Amygdala (tissue), 56 donors: ENCODE measurements around the gene SLC22A1.
"Not testable (repeated sequence)": the region's sequence is repeated elsewhere in the genome, so short reads cannot be mapped to it uniquely, and the experiment has no call there.

Experiments used
- DNase-seq, 56 donors: peaks; one replicate each; lab custom pipeline; 2025; lab: John Stamatoyannopoulos, UW

Gene SLC22A1

DNA sequence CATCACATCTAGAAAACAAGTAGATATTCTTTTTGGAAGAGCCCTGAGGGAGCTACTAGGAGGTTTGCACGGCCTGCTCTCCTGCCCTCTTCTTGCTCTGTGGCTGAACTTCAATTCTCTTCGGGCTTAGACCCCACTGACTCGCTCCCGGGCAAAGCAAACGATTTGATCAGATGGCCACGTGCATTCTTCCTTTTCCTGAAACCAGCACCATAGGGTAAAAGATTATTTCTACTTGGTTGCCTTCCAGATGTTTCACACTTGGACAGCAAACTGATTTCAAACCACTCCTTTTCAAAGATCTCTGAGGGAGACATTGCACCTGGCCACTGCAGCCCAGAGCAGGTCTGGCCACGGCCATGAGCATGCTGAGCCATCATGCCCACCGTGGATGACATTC lies at the start of gene SLC22A1:
TSS of gene SLC22A1 (plus strand) at position 258 of the 400 bp plus-strand sequence. CDS start at position 379, 121 bp downstream.
- DNase-seq = no peak

DNA sequence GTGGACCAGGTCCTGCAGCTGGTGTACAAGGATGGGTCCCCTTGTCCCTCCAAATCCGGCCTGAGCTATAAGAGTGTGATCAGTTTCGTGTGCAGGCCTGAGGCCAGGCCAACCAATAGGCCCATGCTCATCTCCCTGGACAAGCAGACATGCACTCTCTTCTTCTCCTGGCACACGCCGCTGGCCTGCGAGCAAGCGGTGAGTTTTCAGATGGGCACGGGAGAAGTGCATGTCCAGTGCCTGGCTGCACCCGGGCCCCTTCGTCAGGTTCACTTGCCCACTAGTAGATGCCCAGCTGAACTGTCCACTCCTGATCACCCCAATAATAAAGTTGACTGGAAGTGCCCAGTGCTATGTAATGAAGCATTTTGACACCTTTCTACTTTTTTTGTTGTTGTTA lies 48.3 kb upstream of the SLC22A1 start:
- DNase-seq = no peak

DNA sequence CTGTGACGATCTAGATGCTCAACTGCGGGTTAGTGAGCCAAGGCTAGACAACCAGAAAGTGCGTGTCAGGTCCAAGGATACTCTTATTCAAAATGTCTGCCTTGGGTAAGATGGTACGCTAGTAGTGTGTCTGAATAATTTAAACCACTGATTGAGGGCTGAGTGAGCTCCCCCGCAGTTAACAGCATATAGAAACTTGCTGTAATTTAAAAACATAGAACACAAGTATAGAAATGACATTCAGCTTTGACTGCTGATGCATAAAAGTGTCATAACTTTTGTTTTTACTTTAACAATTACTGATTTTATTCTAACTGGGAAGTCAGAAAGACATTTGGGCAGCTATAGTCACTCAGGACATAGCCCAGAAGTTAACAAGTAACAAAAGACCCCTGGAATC lies 45.6 kb upstream of the SLC22A1 start:
- no peak for DNase-seq

DNA sequence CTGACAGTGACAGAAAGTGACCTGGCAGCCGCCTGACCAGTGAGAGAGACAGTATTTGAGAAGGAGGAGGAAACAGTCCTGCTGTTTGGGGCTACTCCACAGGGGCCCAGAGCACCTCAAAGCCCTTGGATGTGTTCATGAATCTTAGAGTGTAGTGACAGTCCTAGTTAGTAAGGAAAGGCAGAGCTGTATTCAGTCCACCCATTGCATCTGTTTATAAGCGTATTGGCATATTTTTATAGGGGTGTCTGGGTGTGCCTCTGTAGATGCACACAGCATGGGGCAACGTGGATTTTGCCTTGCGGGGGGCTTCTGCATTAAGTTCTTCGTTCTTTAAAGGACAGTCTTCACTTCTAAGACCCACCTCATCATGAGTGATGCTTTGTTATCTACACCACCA lies 44.6 kb upstream of the SLC22A1 start:
- DNase-seq = no peak

DNA sequence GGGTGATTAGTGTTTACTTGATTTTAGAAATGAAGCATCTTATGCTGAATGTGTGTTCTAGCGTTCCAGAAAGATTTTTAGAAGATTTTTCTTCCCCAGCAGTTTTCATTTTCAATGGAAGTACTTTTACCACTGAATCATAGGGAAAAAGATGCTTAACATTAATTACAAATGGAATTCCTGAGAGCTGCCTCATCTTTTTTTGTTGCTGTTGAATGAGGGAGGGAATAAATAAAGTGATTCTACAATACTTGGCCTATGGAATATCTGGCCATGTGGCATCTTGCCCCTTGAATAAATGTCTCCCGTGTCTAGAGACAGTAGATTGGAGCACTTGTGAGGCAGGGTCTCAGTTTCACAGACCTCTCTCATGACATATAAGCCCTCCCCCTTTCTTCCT lies 44.1 kb upstream of the SLC22A1 start:
- no peak for DNase-seq

DNA sequence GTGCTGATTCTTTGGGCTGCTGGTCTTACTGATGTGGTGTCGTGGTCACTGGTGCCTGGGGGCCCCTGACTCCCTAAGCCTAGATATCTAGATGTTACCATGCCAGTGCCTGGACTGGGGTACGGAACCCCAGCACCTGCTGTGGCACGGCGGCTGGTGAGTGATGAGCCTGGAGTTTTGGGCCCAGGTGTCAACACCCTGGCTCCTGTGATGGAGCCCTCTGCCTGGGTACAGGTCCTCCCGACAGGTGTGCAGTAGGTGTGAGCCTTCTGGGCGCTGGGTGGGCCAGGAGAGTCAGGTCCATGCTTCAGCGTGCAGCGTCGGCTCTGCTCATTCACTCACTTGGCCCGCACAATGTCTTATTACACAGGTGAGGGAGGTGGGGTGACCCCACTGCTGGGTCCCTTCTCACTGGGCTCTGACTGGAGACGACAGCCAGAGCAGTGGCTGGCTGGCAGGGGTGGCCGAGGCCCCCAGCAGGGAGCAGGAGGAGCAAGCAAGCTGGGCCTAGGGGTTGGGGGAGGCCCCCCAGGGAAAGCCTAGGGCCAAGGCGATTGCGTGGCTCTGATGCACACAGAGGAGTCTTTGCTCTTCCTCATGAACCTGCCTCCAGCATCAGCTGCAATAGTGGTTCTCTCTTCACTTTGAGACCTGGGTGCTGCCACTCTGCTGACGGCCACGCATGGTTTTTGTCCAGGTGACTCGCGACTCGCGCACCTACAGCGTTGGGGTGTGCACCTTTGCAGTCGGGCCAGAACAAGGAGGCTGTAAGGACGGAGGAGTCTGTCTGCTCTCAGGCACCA lies 42.5 kb upstream of the SLC22A1 start:
- DNase-seq = no peak

DNA sequence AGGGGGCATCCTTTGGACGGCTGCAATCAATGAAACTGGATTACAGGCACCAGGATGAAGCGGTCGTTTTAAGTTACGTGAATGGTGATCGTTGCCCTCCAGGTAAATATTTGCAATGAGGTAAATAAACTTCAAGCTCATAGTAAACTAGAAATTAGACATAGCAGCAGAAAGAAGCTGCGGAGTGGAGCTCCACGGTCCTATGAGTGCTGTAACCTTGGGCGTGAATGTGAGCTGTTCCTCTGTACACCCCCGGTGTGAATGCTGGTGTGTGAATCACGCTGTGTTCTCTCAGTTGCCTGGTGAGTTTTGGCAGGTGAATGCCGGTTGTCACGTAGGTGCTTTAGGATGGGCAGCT lies 42.0 kb upstream of the SLC22A1 start:
- DNase-seq = no peak

DNA sequence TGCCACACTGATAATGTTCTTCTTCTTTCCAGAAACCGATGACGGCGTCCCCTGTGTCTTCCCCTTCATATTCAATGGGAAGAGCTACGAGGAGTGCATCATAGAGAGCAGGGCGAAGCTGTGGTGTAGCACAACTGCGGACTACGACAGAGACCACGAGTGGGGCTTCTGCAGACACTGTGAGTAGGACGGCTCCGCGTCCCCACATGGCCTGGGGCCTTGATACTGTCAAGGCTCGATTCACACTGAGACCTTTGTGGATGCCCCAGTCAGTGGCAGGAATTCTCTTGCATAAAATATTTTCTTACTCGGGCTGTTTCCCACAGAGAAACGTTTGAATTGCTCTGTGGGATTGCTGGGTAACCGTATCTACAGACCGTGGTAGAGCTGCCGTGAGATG lies 41.5 kb upstream of the SLC22A1 start:
- no peak for DNase-seq

DNA sequence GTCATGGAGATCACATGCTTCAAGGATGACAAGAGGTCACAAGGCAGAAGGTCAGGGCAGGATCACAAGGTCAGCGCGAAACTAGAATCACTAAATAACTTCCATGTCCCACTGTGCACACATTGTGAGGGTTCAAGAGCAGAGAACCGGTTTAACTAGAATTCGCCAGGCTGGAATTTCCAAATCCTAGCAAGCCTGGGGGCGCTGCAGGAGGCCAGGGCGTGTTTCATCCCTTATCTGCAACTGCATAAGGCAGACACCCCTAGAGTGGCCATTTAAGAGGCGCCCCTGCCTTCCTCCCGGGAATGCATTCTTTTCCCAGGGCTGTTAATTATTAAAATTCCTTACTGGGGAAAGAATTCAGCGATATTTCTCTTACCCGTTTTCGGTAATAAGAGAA lies 40.2 kb upstream of the SLC22A1 start:
- DNase-seq = no peak

DNA sequence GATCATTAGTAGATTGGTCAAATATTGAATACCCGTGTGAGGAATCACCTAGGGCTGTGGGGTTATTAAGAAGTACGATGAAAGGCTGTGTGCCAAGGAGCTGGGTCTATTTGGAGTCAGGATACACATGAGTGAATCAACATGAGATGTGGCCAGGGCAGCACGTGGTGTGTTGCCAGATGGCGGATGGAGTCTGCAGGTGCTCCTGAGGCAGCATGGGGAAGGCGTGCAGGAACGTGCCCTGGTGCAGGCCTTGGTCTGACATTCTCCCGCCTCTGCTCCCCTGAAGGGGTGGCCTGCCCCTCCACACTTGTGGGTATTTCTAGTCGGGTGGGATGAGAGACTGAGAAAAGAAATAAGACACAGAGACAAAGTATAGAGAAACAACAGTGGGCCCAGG lies 39.0 kb upstream of the SLC22A1 start:
- DNase-seq = no peak

DNA sequence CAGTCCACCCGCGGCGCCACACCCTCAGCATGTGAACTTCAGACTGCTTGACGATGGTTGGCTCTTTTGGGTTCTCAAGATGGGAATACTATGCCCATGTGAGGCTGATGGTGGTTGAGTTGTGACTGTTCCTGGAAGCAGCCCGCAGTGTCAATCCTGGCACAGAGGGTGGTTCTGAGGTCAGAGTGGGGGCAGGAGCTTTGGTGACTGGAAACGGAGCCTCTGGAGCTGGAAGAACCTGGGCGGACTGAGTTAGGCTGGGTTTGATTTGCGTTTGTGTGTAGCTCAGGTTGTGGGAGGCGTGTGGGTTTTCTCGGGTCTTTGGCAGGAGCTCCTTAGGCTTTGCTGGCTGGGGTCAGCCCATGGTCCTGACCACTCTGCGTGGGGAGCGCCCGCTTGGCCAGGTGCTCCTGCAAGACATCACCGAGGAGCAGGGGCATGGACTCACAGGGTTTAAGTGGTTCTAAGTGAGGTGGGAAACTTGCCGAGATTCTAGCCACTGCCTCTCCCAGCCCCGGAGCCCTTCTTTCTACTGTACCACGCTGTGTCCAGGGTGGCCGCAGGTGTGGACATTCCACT lies 37.3 kb upstream of the SLC22A1 start:
- no peak for DNase-seq

DNA sequence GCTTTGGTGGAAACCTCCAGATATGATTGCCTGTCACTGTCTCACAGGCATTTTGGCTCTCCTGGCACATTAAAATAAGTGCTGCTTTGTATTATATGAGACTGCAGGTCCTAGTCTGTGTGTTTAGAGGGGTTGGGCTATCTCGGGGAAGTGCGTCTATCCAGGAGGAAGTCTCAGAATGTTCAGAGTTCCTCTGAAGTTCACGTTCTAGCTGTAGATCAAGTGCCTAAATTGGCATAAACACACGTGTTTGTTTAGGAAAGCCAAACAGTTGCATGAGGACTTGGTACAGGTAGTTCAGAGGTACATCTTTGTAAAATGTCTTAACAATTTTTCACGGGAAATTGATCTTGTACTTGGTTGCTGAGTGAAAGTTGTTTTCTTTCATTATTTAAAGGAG lies 36.4 kb upstream of the SLC22A1 start:
- no peak for DNase-seq

DNA sequence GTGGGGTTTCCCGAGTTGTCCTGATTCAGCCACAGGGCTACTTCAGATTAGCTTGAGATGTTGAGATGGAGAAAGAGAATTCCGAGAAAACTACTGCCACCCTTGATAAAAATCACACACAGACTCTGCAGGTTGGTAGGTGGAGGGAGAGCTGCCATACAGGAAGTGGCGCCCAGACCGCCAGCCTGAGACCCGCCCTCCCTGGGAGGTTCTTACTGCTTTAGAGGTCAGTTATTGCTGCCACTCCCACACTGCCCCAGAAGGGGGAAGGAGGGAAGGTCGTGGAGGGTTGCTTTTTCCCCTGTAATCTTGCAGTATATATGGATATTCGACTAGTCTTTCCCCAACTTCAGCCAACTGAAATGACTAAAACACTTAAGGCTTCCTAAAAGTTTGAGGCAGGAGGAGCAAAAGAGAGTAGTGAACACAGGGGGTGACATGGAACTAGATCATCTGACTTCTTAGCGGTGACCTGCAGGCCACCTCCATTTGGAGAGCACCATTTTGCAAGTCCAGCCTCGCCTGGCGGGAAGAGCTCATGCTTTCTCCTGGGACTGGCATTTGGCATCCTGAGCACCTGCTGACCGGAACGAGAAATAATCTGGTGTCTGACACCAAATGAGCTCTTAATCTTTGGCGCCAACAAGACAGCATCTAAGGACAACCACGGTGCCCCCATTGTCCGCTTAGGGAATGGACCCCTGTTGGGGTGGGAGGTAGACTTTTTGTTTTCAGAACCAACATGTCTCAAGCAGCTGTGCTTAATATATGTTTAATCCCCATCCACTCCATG lies 35.7 kb upstream of the SLC22A1 start:
- DNase-seq = no peak

DNA sequence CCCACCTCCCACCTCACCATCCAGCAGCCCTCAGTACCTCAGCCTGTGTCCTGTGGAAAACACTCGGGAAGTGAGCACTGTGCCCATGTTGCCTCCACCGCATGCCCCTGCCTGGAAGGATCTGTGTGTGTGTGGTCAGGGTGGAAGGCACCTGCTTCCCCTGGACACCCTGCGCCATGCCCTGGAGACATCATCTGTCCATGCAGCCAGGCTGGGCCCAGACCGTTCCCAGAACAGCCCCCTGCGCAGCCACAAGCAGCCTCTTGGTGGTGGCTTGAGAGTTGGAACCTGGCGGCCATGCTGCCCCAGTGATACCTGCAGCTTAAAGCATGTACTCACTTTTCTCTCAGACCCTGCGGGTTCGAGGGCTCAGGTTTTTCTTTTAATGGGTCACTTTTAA lies 34.9 kb upstream of the SLC22A1 start:
- DNase-seq = no peak

DNA sequence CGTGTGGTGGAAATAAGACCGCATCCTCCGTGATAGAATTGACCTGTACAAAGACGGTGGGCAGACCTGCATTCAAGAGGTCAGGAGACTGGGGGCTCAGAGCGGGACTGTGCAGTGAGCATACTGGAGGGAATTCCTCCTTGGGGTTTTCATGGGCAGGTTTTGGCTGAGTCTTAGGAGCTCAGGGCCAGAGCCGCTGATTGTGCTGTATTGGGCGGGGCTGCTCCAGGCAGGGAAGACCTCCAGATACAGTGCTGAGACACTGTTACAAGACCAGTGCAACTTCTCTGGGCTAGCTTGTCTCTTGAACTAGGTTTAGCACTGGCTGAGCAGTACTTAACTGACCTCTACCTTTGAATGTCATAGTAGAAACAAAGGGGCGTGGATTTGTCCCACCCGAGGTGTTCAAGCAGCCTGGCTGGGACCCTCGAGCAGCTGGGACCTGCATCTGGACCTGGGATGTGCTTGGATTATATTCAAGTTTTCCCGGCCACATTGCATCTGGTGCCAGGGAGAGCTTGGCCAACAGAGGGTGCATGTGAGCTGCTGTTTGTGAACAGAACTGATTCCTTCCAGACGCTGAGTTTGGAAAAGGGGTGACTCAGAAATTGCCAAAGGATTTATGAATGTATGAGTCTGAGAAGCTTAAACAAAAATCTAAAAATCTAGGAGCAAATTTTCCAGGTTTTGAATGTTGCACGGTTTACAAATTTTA lies 33.4 kb upstream of the SLC22A1 start:
- peak in 50 of 56 donors; percentile 1 to 65 (median 28) for DNase-seq

DNA sequence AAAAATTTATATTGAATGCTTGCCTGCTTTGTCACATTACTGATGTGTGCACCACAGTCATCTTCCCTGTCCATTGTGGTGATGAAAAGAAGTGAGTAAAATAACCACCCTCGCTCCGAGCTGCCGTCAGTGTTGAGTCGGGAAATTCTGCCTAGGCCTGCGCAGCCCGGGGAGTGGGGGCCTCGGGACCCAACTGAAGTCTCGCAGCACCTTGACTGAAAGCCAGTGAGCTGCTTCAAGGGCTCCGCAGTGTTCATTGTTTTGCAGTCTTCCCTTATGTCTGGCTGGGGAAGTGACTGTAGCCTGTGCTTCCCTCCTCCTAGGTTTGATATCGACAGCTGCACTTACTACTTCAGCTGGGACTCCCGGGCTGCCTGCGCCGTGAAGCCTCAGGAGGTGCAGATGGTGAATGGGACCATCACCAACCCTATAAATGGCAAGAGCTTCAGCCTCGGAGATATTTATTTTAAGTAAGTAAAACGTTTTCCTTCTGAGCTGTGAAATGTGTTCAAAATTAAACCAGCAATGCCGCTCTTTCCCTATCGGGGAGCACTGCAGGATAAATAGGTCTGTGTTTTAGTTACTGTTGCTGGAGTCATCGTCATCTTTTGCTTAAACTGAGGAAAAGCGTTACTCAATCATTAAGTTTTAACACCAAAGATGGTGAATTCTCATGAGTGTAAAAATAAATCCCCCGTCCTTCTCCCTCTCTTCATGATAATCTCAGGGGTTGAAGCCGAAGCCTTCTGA lies 32.7 kb upstream of the SLC22A1 start:
- DNase-seq = peak in 12 of 56 donors; percentile 2 to 45 (median 18)

DNA sequence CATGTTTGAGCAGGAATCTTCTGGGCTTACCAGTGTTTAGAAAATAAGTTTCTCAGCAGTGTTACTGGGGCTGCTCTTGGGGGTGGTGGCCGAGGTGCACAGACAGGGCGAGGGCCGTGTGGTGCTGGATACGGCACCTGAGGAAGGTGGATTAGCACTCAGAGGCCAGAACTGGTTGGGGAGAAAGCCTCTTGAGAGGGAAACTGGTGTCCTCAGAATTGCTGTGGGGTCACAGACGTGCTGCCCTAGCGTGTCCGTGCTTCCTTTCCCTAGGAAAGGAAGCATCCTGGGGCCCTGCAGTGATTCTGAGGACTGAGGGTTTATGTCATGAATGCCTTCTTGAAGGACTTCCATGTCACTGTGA lies 32.1 kb upstream of the SLC22A1 start:
- no peak for DNase-seq

DNA sequence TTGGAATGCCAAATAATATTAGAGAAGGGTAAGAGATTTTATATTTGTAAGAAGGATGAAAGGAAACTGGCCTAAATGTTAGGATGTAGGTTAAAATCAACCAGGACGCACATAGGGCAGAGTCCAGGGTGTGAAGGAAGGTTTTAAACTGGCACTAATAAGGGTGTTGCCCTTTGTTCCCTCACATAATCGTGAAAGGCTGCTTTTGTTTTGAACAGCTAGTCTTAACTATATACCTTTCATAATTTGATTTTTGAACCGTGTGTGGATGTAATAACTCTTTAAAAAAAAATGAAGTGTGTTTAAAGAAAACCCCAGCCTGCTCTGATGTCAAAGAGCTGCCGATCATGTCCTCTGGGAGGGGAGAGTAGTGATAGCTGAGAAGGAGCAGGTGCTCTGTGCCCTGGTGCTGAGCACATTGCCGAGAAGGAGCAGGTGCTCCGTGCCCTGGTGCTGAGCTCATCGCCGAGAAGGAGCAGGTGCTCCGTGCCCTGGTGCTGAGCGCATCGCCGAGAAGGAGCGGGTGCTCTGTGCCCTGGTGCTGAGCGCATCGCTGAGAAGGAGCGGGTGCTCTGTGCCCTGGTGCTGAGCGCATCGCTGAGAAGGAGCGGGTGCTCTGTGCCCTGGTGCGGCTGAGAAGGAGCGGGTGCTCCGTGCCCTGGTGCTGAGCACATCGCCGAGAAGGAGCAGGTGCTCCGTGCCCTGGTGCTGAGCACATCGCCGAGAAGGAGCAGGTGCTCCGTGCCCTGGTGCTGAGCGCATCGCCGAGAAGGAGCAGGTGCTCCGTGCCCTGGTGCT lies 31.0 kb upstream of the SLC22A1 start:
- not testable (repeated sequence) for DNase-seq

DNA sequence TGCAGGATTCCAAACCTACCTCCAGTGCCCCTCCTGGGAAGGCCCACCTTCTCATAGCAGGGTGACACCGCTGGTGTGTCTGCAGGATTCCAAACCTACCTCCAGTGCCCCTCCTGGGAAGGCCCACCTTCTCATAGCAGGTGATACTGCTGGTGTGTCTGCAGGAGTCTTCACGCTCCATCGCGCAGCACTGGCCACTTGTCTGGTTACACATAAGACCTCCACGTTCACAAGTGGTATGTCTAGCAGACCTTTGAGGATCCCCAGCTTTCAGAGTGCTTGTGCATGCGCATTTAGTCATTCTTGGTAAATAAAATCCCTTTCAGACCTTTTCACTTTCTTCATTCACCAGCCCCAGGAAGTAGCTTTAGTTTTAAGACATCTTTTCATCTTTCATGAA lies 29.4 kb upstream of the SLC22A1 start:
- DNase-seq = not testable (repeated sequence)
